ENCODE results near the gene AVP. TPM values are rescaled to one million over a fixed set of nuclear protein-coding genes. Genes with fewer than 3 reads are reported as not detected.

AVP gene
- total and polyA plus RNA-seq, 2 of the 13 experiments (the other 11 are each of a cell fraction or from before 2014, with no cell fraction given) = 0.12 TPM; not detected in 1

DNA sequence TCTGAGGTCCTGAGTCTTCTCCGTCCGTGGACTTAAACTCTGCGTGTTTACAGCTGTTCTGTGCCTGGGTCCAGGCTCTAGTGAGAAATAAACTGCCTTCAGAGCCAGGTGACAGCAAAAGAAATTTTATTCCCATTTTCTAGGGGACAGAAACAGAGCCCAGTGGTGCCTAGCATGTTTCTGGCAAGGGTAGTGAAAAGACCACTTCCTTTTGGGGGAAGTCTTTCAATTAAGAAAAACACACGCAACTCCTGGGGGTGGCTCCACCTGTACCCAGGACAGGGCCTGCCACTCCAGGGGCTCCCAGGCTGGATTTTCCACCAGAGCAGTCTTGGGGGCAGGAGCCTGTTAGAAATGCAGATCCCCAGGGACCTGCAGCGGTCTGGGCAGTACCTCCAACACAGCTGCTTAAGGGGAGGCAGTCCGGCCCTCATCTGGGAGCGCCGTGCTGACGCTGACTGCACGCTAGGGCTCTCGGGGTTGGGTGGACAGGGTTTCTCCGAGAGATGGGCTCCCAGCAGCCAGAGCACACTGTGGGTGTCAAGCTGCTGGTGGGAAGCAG lies 23.0 kb upstream of the AVP start (continued):
- TF ChIP-seq TERF1 (CRISPR knock-in tag; IDR thresholded peaks at IDR 0.05) = no peak
- TF ChIP-seq ZNF484 (CRISPR knock-in tag; IDR thresholded peaks at IDR 0.05; ENCODE audit: borderline replicate concordance, low read depth) = no peak
- 0 out of 2 replicates have a peak, but pooled peaks have one; percentile 6 for TF ChIP-seq MAZ (IDR thresholded peaks at IDR 0.05; ENCODE audit: borderline replicate concordance, low read depth, low read length)
- TF ChIP-seq MAZ (CRISPR knock-in tag; IDR thresholded peaks at IDR 0.05; ENCODE audit: low read depth) = no peak
- peak; percentile 79 for TF ChIP-seq NCOA1 (CRISPR knock-in tag; IDR thresholded peaks at IDR 0.05)
- TF ChIP-seq, protein P1, sequence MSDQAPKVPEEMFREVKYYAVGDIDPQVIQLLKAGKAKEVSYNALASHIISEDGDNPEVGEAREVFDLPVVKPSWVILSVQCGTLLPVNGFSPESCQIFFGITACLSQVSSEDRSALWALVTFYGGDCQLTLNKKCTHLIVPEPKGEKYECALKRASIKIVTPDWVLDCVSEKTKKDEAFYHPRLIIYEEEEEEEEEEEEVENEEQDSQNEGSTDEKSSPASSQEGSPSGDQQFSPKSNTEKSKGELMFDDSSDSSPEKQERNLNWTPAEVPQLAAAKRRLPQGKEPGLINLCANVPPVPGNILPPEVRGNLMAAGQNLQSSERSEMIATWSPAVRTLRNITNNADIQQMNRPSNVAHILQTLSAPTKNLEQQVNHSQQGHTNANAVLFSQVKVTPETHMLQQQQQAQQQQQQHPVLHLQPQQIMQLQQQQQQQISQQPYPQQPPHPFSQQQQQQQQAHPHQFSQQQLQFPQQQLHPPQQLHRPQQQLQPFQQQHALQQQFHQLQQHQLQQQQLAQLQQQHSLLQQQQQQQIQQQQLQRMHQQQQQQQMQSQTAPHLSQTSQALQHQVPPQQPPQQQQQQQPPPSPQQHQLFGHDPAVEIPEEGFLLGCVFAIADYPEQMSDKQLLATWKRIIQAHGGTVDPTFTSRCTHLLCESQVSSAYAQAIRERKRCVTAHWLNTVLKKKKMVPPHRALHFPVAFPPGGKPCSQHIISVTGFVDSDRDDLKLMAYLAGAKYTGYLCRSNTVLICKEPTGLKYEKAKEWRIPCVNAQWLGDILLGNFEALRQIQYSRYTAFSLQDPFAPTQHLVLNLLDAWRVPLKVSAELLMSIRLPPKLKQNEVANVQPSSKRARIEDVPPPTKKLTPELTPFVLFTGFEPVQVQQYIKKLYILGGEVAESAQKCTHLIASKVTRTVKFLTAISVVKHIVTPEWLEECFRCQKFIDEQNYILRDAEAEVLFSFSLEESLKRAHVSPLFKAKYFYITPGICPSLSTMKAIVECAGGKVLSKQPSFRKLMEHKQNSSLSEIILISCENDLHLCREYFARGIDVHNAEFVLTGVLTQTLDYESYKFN (CRISPR knock-in tag; conservative IDR thresholded peaks at IDR 0.05) = 0 out of 2 replicates have a peak, but pooled peaks have one; percentile 5
- no peak for TF ChIP-seq ZFP36 (IDR thresholded peaks at IDR 0.05; ENCODE audit: borderline replicate concordance, low read depth, low read length, partially characterized antibody)
- TF ChIP-seq KLF15 (CRISPR knock-in tag; IDR thresholded peaks at IDR 0.05; ENCODE audit: borderline replicate concordance) = no peak
- TF ChIP-seq ZNF577 (CRISPR knock-in tag; IDR thresholded peaks at IDR 0.05; ENCODE audit: borderline replicate concordance, low read depth) = no peak
- no peak for TF ChIP-seq CBX2 (IDR thresholded peaks at IDR 0.05; ENCODE audit: low read depth, low read length)
- TF ChIP-seq CBX2 (CRISPR knock-in tag; IDR thresholded peaks at IDR 0.05; ENCODE audit: low read depth) = no peak
- TF ChIP-seq, protein P2, sequence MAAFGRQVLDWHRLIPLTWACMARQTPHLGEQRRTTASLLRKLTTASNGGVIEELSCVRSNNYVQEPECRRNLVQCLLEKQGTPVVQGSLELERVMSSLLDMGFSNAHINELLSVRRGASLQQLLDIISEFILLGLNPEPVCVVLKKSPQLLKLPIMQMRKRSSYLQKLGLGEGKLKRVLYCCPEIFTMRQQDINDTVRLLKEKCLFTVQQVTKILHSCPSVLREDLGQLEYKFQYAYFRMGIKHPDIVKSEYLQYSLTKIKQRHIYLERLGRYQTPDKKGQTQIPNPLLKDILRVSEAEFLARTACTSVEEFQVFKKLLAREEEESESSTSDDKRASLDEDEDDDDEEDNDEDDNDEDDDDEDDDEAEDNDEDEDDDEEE (CRISPR knock-in tag; IDR thresholded peaks at IDR 0.05) = peak; percentile 38; the same call in 1 of the 2 replicates
- TF ChIP-seq ZNF563 (CRISPR knock-in tag; IDR thresholded peaks at IDR 0.05) = 0 out of 2 replicates have a peak, but pooled peaks have one; percentile 28
- TF ChIP-seq KMT2A (CRISPR knock-in tag; IDR thresholded peaks at IDR 0.05) = no peak
- TF ChIP-seq, protein P3, sequence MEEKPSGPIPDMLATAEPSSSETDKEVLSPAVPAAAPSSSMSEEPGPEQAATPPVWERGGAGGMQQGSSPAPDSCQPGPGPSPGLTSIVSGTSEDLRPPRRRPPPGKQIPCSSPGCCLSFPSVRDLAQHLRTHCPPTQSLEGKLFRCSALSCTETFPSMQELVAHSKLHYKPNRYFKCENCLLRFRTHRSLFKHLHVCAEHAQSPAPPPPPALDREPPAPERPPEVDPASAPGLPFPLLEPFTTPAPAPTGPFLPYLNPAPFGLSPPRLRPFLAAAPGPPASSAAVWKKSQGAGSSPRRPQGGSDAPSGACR (CRISPR knock-in tag; IDR thresholded peaks at IDR 0.05) = 0 out of 2 replicates have a peak, but pooled peaks have one; percentile 50
- TF ChIP-seq, protein P4, sequence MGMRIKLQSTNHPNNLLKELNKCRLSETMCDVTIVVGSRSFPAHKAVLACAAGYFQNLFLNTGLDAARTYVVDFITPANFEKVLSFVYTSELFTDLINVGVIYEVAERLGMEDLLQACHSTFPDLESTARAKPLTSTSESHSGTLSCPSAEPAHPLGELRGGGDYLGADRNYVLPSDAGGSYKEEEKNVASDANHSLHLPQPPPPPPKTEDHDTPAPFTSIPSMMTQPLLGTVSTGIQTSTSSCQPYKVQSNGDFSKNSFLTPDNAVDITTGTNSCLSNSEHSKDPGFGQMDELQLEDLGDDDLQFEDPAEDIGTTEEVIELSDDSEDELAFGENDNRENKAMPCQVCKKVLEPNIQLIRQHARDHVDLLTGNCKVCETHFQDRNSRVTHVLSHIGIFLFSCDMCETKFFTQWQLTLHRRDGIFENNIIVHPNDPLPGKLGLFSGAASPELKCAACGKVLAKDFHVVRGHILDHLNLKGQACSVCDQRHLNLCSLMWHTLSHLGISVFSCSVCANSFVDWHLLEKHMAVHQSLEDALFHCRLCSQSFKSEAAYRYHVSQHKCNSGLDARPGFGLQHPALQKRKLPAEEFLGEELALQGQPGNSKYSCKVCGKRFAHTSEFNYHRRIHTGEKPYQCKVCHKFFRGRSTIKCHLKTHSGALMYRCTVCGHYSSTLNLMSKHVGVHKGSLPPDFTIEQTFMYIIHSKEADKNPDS (CRISPR knock-in tag; IDR thresholded peaks at IDR 0.05) = peak; percentile 65; the same call in 1 of the 2 replicates
- 0 out of 2 replicates have a peak, but pooled peaks have one; percentile 53 for TF ChIP-seq THAP8 (CRISPR knock-in tag; IDR thresholded peaks at IDR 0.05; ENCODE audit: borderline replicate concordance)

All from HepG2 (cell line).